Heart left ventricle (tissue), 16 donors: ENCODE measurements around the gene FTO. TPM values are rescaled to one million over a fixed set of nuclear protein-coding genes. Genes with fewer than 3 reads are reported as not detected.

ENCODE experiments used
- ATAC-seq, 4 donors: fragments of 200-7000 bp; cut with Tn5 transposase; one replicate each; pipeline ENCODE4 v1.9.1; 2020 to 2022; ENCODE audit warnings: moderate library complexity in 4 of 4, mild to moderate bottlenecking in 3 of 4, moderate number of reproducible peaks in 1 of 4
- DNase-seq, 5 donors: peaks; one replicate each; pipeline ENCODE4 v3.0.0-alpha.2; 2020
- H3K27ac ChIP-seq, 12 donors: fragments of 200-600 bp; sonication (generic) in 4 of 12; one replicate each; pipeline versions ENCODE4 v1.5.0 to v1.8.0; 2016 to 2022; ENCODE audit warnings: mild to moderate bottlenecking in 2 of 12
- H3K27me3 ChIP-seq, 9 donors: fragments of 200-600 bp; sonication (generic) in 2 of 9; one replicate each; pipeline versions ENCODE4 v1.5.1 to v1.8.0; 2016 to 2022; ENCODE audit warnings: mild to moderate bottlenecking in 3 of 9
- H3K36me3 ChIP-seq, 9 donors: fragments of 200-600 bp; sonication (generic) in 2 of 9; one replicate each; pipeline versions ENCODE4 v1.5.0 to v1.8.0; 2018 to 2022; ENCODE audit warnings: mild to moderate bottlenecking in 2 of 9
- H3K4me1 ChIP-seq, 12 donors: fragments of 200-600 bp; sonication (generic) in 4 of 12; one replicate each; pipeline versions ENCODE4 v1.5.0 to v1.8.0; 2016 to 2022; ENCODE audit warnings: mild to moderate bottlenecking in 3 of 12
- H3K4me3 ChIP-seq, 12 donors: fragments of 200-600 bp; sonication (generic) in 4 of 12; one replicate each; pipeline versions ENCODE4 v1.5.0 to v1.8.0; 2017 to 2022; ENCODE audit warnings: mild to moderate bottlenecking in 9 of 12, moderate library complexity in 4 of 12
- H3K9me3 ChIP-seq, 12 donors: fragments of 200-600 bp; sonication (generic) in 4 of 12; one replicate each; pipeline versions ENCODE4 v1.5.0 to v1.8.0; 2016 to 2022; ENCODE audit warnings: mild to moderate bottlenecking in 1 of 12
- POLR2A ChIP-seq, 2 donors: fragments of 450-650 bp; IDR thresholded peaks; one replicate each; pipeline ENCODE4 v1.6.1; 2017; ENCODE audit warnings: antibody characterized with exemption in 2 of 2, mild to moderate bottlenecking in 2 of 2, moderate library complexity in 2 of 2
- WGBS, 4 donors: extraction: QIAGEN DNeasy Blood & Tissue Kit in 2 of 4; methylation state at CpG; one replicate each; pipeline versions ENCODE4 v1.1.5 to v1.1.7; 2013 to 2018; 5-methylcytosine and 5-hydroxymethylcytosine counted together
- intact Hi-C, 10 donors: fragments of 100-400 bp; cut with DNase I; formaldehyde crosslinking; loops; one replicate each; pipeline versions ENCODE4 v1.11.1 to v1.14.2; 2022
- polyA plus RNA-seq, 2 donors: library from polyadenylated mRNA; stranded (reverse); fragments of 200-250 nt; gene quantifications; one replicate each; pipeline ENCODE4 v1.2.3, GENCODE V29; 2013
- total RNA-seq, 9 donors: library from RNA; depleted of rRNA in 2 of 9; stranded (reverse); fragments of >200 nt in 2 of 9; fragmentation: NEBNext Ultra II Directional in 3 of 9; extraction: Animal tissue kit (Norgen Biotek cat#: 25700) in 3 of 9; gene quantifications; one replicate each; pipeline versions ENCODE4 v1.1.0 to v1.2.4, GENCODE V29; 2016 to 2023
- TF ChIP-seq, protein P1 (sequence below), 12 donors: fragments of 200-600 bp; sonication (generic) in 4 of 12; IDR thresholded peaks; one replicate each; pipeline versions ENCODE4 v1.5.0 to v1.8.0; 2018 to 2022; ENCODE audit warnings: antibody characterized with exemption in 12 of 12, mild to moderate bottlenecking in 5 of 12
- donor health status: ischemic (EF 13 %, LVEDD 7.1; RV severe dilation, severe dysfunction).
- donor health status: healthy with polysubstance abuse.
- donor health status: DM: no; HTN: yes; CAD: no.
- donor health status: DM: no; HTN: no; CAD: no.
- donor health status: ischemic (EF 25% LVEDD 6.9; RV normal size, moderate dysfunction).
- donor health status: ischemic (EF 25% LVEDD 5.7; RV mildly dilated, moderate dysfunction).
- donor health status: healthy.
- donor health status: DM: yes; HTN: yes; CAD: no.
- donor health status: ischemic (EF 35%, LVEDD 5.7; RV mildly dilated, moderate dysfunction).
- donor health status: nonischemic (EF 11% LVEDD 7.7; RV severe dilation, severe dysfunction).
- donor health status: DM: yes; HTN: yes; CAD: no.
- donor health status: PGD.
- donor health status: ischemic (EF 29% LVEDD 5.4; RV normal size, mild dysfunction).
- donor health status: nonischemic (EF 23%, LVEDD 6.1; RV moderate dilation, normal function).

FTO gene
- total and polyA plus RNA-seq, 11 donors = 11.8 to 105 (median 86.8) TPM

- DNase-seq = peak in 1 of 5 donors; percentile 29
- intact Hi-C loops = no loop called here
- TF ChIP-seq, protein P1, sequence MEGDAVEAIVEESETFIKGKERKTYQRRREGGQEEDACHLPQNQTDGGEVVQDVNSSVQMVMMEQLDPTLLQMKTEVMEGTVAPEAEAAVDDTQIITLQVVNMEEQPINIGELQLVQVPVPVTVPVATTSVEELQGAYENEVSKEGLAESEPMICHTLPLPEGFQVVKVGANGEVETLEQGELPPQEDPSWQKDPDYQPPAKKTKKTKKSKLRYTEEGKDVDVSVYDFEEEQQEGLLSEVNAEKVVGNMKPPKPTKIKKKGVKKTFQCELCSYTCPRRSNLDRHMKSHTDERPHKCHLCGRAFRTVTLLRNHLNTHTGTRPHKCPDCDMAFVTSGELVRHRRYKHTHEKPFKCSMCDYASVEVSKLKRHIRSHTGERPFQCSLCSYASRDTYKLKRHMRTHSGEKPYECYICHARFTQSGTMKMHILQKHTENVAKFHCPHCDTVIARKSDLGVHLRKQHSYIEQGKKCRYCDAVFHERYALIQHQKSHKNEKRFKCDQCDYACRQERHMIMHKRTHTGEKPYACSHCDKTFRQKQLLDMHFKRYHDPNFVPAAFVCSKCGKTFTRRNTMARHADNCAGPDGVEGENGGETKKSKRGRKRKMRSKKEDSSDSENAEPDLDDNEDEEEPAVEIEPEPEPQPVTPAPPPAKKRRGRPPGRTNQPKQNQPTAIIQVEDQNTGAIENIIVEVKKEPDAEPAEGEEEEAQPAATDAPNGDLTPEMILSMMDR (IDR thresholded peaks at IDR 0.05) = no peak
- Histone ChIP-seq H3K27me3 (no peaks in the 10 kb centered on the region), H3K36me3 (no peaks in the 10 kb centered on the region), H3K9me3 (no peaks in the 10 kb centered on the region), H3K4me3 (no peak overlapping the region), H3K27ac (peak overlapping the region in 8 of 12 donors; percentile 6 to 58 (median 36)), H3K4me1 (peaks cover 0 to 41% (median 25%) of the 10 kb centered on the region in 12 donors)
- ATAC-seq = peak; percentile 48 to 79 (median 60)
- WGBS, 4 donors = 54 to 70% (median 65%) methylated on average over 7 of the region's 7 CpGs
Measured at GRCh38 chr16:53910990-53911389, 207.0 kb downstream of the FTO start.

DNA sequence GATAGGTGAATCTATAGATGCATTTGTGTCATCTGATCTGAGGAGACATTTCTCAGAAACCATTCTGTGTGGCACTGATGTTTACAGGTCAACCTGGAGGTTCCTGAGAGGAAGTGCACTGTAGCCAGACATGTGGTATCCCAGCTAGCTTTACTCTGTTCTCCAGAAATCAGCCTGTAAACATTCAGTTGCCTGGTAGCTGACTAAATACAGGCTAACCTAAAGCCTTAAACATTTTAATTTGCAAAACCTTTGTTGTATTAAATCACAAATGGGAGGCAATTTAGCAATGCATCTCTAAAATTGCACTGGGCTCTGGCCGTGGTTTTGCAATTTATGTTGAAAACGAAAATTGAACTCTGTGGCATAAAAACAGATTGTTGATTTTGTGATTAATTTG lies 207.6 kb downstream of the FTO start:
- Histone ChIP-seq H3K27ac (peak overlapping the region in 7 of 12 donors; percentile 11 to 58 (median 37)), H3K9me3 (no peaks in the 10 kb centered on the region), H3K4me1 (peaks cover 0 to 45% (median 25%) of the 10 kb centered on the region in 12 donors), H3K4me3 (no peak overlapping the region), H3K27me3 (no peaks in the 10 kb centered on the region), H3K36me3 (no peaks in the 10 kb centered on the region)
- WGBS, 4 donors = 79 to 92% (median 89%) methylated on average over 2 of the region's 2 CpGs
- TF ChIP-seq POLR2A (IDR thresholded peaks at IDR 0.05) = no peak
- TF ChIP-seq, protein P1 (IDR thresholded peaks at IDR 0.05) = no peak
- no peak for ATAC-seq
- no peak for DNase-seq
- intact Hi-C loops = no loop called here

DNA sequence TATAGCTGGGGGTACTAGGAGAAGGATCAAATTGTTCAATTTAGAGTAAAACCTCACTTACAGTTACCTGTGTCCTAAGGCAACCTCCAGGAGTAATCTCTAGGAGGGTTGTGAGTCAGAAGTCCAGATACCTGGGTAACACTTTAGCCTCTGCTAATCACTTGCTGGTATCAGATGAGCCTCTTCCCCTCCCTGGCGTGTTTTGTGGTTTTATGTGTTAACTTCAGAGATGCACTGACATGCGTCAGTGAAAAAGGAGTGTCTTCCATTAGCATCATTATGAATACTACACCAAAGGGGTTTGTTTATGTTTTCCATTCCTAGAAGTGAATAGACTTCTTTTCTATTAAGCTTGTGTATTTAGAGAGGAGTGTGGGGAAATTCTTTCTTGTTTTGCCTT lies 208.2 kb downstream of the FTO start:
- Histone ChIP-seq H3K27me3 (no peaks in the 10 kb centered on the region), H3K4me1 (peaks cover 0 to 45% (median 25%) of the 10 kb centered on the region in 12 donors), H3K4me3 (no peak overlapping the region), H3K36me3 (no peaks in the 10 kb centered on the region), H3K9me3 (no peaks in the 10 kb centered on the region), H3K27ac (peak overlapping the region in 2 of 12 donors; percentile 61 to 72)
- intact Hi-C loops = no loop called here
- TF ChIP-seq POLR2A (IDR thresholded peaks at IDR 0.05) = no peak
- TF ChIP-seq, protein P1 (IDR thresholded peaks at IDR 0.05) = no peak
- no peak for DNase-seq
- ATAC-seq = no peak
- 91 to 94% (median 93%) methylated on average over 2 of the region's 2 CpGs for WGBS, 4 donors

DNA sequence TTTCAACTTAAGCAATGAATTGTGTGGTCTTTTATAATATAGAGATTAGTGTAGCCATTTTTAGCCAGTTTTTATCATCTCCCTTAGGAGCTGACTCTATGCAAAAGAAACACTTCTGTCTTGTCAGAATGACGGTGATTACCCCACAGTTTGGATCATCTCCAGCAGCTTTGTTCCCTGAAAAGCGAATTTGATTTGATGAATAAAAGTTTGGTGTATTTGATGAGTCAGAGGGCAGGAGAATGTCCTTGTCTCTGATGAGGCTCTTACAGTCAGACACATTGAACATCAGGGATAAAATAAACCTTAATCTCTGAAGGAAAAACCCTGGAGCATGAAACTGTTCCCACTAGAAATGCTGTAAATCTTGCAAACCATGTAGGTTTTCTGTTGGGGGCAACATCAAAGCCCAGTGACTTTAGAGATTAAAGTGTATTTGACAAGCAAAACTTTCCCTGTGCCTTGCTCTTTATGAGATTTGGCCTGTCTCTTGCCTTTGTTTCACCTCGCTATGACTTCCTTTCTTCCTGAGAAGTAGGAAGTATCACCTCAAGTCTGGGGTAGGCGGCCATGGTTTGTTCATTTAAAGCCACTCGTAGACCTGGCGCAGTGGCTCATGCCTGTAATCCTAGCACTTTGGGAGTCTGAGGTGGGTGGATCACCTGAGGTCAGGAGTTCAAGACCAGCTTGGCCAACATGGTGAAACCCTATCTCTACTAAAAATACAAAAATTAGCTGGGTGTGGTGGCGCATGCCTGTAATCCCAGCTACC lies 209.3 kb downstream of the FTO start:
- WGBS, 4 donors = 56 to 63% (median 61%) methylated on average over 7 of the region's 7 CpGs
- intact Hi-C loops = no loop called here
- H3K36me3 ChIP-seq = no peaks in the 10 kb centered on the region

More for the DNA sequence above, 209.3 kb downstream of the FTO start:
- H3K27me3 ChIP-seq = no peaks in the 10 kb centered on the region
- DNase-seq (peak in 2 of 5 donors; percentile 45 to 63), ATAC-seq (peak; percentile 38 to 82 (median 56))
- H3K4me1 ChIP-seq = peaks cover 0 to 45% (median 25%) of the 10 kb centered on the region in 12 donors
- peak overlapping the region in 10 of 12 donors; percentile 11 to 77 (median 56) for H3K27ac ChIP-seq
- no peak overlapping the region for H3K4me3 ChIP-seq
- H3K9me3 ChIP-seq = no peaks in the 10 kb centered on the region
- TF ChIP-seq, protein P1 (IDR thresholded peaks at IDR 0.05) = no peak
- no peak for TF ChIP-seq POLR2A (IDR thresholded peaks at IDR 0.05)
